Forelimb muscle (tissue), 1 donor: Measurements from ENCODE around the gene C11orf21. TPM values are rescaled to one million over a fixed set of nuclear protein-coding genes. Genes with fewer than 3 reads are reported as not detected.

Experiments used
- DNase-seq: peaks from one replicate; pipeline ENCODE4 v3.0.0-alpha.2; 2013; ENCODE audit warnings: low read depth
- polyA plus RNA-seq: library from polyadenylated mRNA; unstranded; fragments of 120-200 nt; gene quantifications from one replicate; pipeline ENCODE4 v1.2.1, GENCODE V29; 2013; ENCODE audit not compliant: insufficient read length

The C11orf21 gene
- polyA plus RNA-seq, 1 donor: 3.1 TPM

GRCh38 chr11:2271327-2272227 lies 30.1 kb downstream of the C11orf21 start:
- DNase-seq: no peak

GRCh38 chr11:2271077-2271326 lies 30.7 kb downstream of the C11orf21 start:
- no peak for DNase-seq

- no peak for DNase-seq
Measured at GRCh38 chr11:2270322-2271076, 31.2 kb downstream of the C11orf21 start, which contains the start of gene ASCL2. Gene ASCL2, minus strand, starts transcription at chr11:2270588. Its CDS starts 256 bp downstream, at chr11:2270332.

- peak; percentile 57 for DNase-seq
Measured at GRCh38 chr11:2269601-2270321, 32.0 kb downstream of the C11orf21 start.

GRCh38 chr11:2268729-2269600 lies 32.8 kb downstream of the C11orf21 start:
- no peak for DNase-seq

- no peak for DNase-seq
Measured at GRCh38 chr11:2267851-2268728, 33.6 kb downstream of the C11orf21 start.

- no peak for DNase-seq
Measured at GRCh38 chr11:2267306-2267850, 34.3 kb downstream of the C11orf21 start.

- DNase-seq: no peak
Measured at GRCh38 chr11:2266586-2267305, 35.0 kb downstream of the C11orf21 start.

- DNase-seq: no peak
Measured at GRCh38 chr11:2265854-2266585, 35.7 kb downstream of the C11orf21 start.

GRCh38 chr11:2265396-2265795 lies 36.3 kb downstream of the C11orf21 start:
- DNase-seq: peak; percentile 22

- DNase-seq: no peak
Measured at GRCh38 chr11:2264366-2265053, 37.2 kb downstream of the C11orf21 start.

- DNase-seq: no peak
Measured at GRCh38 chr11:2263724-2264360, 37.9 kb downstream of the C11orf21 start.

GRCh38 chr11:2263071-2263565 lies 38.6 kb downstream of the C11orf21 start:
- DNase-seq: no peak

GRCh38 chr11:2262301-2263070 lies 39.2 kb downstream of the C11orf21 start:
- no peak for DNase-seq

- no peak for DNase-seq
Measured at GRCh38 chr11:2261436-2262230, 40.1 kb downstream of the C11orf21 start.
